ENCODE results near the gene BUB1B. TPM values are rescaled to one million over a fixed set of nuclear protein-coding genes. Genes with fewer than 3 reads are reported as not detected.

Gene BUB1B
- total and polyA plus RNA-seq, 9 of the 15 experiments (the other 6 are each of a cell fraction or from before 2014, with no cell fraction given) = 28.7 to 113 (median 82.2) TPM

DNA sequence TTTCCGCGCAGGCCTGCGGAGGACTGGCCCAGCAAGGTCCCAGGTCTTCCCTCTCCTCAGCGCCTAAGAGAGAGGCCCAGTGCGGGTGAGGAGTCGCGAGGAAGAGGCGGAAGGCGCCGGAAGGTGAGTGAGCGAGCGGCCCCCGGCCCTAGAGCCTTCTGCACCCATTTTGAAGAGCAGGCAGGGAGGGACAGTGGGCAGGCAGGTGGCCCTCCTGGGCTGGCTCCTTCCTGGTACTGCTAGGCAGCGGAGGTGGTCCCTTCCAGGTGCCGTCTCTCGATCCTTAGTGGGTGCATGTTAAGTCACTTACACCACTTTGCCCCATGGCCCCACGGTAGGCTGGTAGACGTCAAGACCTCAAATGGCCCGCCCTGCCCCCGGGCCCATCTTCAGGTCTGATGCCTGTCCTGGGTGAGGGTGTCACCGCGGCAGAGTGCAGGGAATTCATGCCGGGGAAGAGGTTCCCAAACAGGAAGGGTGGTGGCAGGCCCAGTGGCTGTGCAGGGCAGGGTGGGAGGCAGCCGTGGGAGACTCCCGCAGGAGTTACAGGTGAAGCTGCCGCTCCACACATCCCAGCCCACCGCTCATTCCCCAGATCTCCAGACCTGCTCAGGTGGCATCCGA, 92.4 kb downstream of the BUB1B start:
- Histone ChIP-seq H3K27me3 (ENCODE audit: control insufficient read depth in 2 of 2, insufficient read depth in 2 of 2, low read length in 2 of 2) (peaks cover 2 to 22% of the 10 kb centered on the region in 2 experiments; a peak in 3 of 5 replicates), H3K4me2 (ENCODE audit: insufficient read depth, low read length) (no peak overlapping the region), H3K9ac (ENCODE audit: insufficient read depth in 1 of 2, low read depth in 2 of 2, low read length in 2 of 2) (no peak overlapping the region; a peak in 1 of 4 replicates), H3K4me1 (replicated peaks in 1 of 2; ENCODE audit: control insufficient read depth in 2 of 2, insufficient read depth in 2 of 2, low read length in 2 of 2) (peaks cover 9 to 29% of the 10 kb centered on the region in 2 experiments; a peak in 4 of 5 replicates), H2AFZ (ENCODE audit: low read depth, low read length) (no peak overlapping the region), H3K9me1 (ENCODE audit: control insufficient read depth, insufficient read depth, low read length) (no peaks in the 10 kb centered on the region), H3K27ac (ENCODE audit: extremely low read depth, low read depth, low read length) (no peak overlapping the region), H3K4me3 (no peak overlapping the region), H4K20me1 (replicated peaks; ENCODE audit: control insufficient read depth, insufficient read depth, low read length) (0 out of 2 replicates have a peak, but pooled peaks cover 2% of the 10 kb centered on the region), H3K9me3 (replicated peaks; ENCODE audit: control insufficient read depth, insufficient read depth, low read depth, low read length) (no peaks in the 10 kb centered on the region), H3K79me2 (ENCODE audit: control insufficient read depth, insufficient read depth, low read length) (no peaks in the 10 kb centered on the region), H3K36me3 (ENCODE audit: control insufficient read depth, insufficient read depth, low read length) (no peaks in the 10 kb centered on the region)
- 41% methylated on average over 28 of the region's 28 CpGs for WGBS (ENCODE audit: insufficient coverage, low coverage, missing lambda C conversion rate)
- no TSS peak for BruUV-seq (replicated peaks)
- CTCF ChIA-PET (ENCODE audit: low intra/inter-chr PET ratio) = interaction anchor here (0.6 kb wide), 1 partner anchor 640 kb away, joined by 4 read pairs; no protein-coding TSS in a partner anchor
- POLR2A ChIA-PET = interaction anchor here (1.4 kb wide), 1 partner anchor 10 kb away, joined by 8 read pairs; no protein-coding TSS in a partner anchor
- FAIRE-seq (no peak), DNase-seq (ENCODE audit: extremely low read depth in 1 of 4, low spot score in 3 of 4) (no peak), ATAC-seq (no peak)
- in situ Hi-C loops (cut with MboI) = no loop called here
- TF ChIP-seq DACH1 (IDR thresholded peaks at IDR 0.05; ENCODE audit: partially characterized antibody) (no peak), PTBP1 (IDR thresholded peaks at IDR 0.05; ENCODE audit: low read depth, low read length) (no peak), SAP30 (IDR thresholded peaks at IDR 0.05; ENCODE audit: borderline replicate concordance, insufficient read depth, low read depth, low read length, poor library complexity, severe bottlenecking) (no peak), ZNF143 (CRISPR knock-in tag; IDR thresholded peaks at IDR 0.05) (no peak), SMARCA5 (IDR thresholded peaks at IDR 0.05) (no peak)
- TF ChIP-seq, protein P1, sequence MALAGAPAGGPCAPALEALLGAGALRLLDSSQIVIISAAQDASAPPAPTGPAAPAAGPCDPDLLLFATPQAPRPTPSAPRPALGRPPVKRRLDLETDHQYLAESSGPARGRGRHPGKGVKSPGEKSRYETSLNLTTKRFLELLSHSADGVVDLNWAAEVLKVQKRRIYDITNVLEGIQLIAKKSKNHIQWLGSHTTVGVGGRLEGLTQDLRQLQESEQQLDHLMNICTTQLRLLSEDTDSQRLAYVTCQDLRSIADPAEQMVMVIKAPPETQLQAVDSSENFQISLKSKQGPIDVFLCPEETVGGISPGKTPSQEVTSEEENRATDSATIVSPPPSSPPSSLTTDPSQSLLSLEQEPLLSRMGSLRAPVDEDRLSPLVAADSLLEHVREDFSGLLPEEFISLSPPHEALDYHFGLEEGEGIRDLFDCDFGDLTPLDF (CRISPR knock-in tag; IDR thresholded peaks at IDR 0.05) = no peak
- intact Hi-C loops (cut with micrococcal nuclease) = no loop called here

Data from K562 (cell line).